ENCODE results near the gene SOX18. TPM values are rescaled to one million over a fixed set of nuclear protein-coding genes. Genes with fewer than 3 reads are reported as not detected.

The SOX18 gene
- total RNA-seq, 2 experiments from 2014 or later: 0.25 TPM

- Mint-ChIP-seq H3K27ac (peak overlapping the region; percentile 89), H3K9me3 (no peaks in the 10 kb centered on the region), H3K4me3 (peak overlapping the region; percentile 82), H3K27me3 (no peaks in the 10 kb centered on the region), H3K36me3 (ENCODE audit: low read depth) (peaks cover 5% of the 10 kb centered on the region), H3K4me1 (peaks cover 65% of the 10 kb centered on the region)
- POLR2A ChIA-PET: interaction anchor here (1.0 to 4.6 kb wide), 6 partner anchors 9 to 83 kb away, joined by 3 to 74 read pairs (median 4); partner anchors contain the start of genes LKAAEAR1, OPRL1, PRPF6 and RGS19
- CTCF ChIA-PET: no interaction called here
- no peak for DNase-seq
Measured at GRCh38 chr20:64064145-64064698, 14.8 kb upstream of the SOX18 start.

- peaks cover 64% of the 10 kb centered on the region for H3K4me1 Mint-ChIP-seq
- H3K36me3 Mint-ChIP-seq (ENCODE audit: low read depth): peaks cover 5% of the 10 kb centered on the region
- CTCF ChIA-PET: interaction anchor here (1.0 to 3.6 kb wide), 9 partner anchors 9 to 526 kb away, joined by 3 to 27 read pairs (median 4); partner anchors contain the start of genes OPRL1, PRPF6, RGS19 and SAMD10
- POLR2A ChIA-PET: interaction anchor here (1.0 to 4.6 kb wide), 11 partner anchors 9 to 107 kb away, joined by 3 to 74 read pairs (median 6); partner anchors contain the start of genes LKAAEAR1, OPRL1, PRPF6 and RGS19
- H3K9me3 Mint-ChIP-seq: no peaks in the 10 kb centered on the region
- H3K27ac Mint-ChIP-seq: peak overlapping the region; percentile 89
- H3K4me3 Mint-ChIP-seq: peak overlapping the region; percentile 82
- H3K27me3 Mint-ChIP-seq: no peaks in the 10 kb centered on the region
- no peak for DNase-seq
Measured at GRCh38 chr20:64063389-64064144, 14.1 kb upstream of the SOX18 start.

GRCh38 chr20:64062596-64063388 is 13.4 kb upstream of the SOX18 start, which contains the start of gene TCEA2:
Gene TCEA2 (plus strand): TSS chr20:64063198. CDS start chr20:64063313, 115 bp downstream.
- Mint-ChIP-seq H3K9me3 (no peaks in the 10 kb centered on the region), H3K4me1 (peaks cover 65% of the 10 kb centered on the region), H3K4me3 (peak within 1 kb of the TSS; percentile 82), H3K36me3 (ENCODE audit: low read depth) (peaks cover 5% of the 10 kb centered on the region), H3K27me3 (no peaks in the 10 kb centered on the region), H3K27ac (peak within 1 kb of the TSS; percentile 89)
- CTCF ChIA-PET: interaction anchor here (0.9 to 3.6 kb wide), 11 partner anchors 8 to 525 kb away, joined by 3 to 27 read pairs (median 3); partner anchors contain the start of genes OPRL1, PRPF6, RGS19 and SAMD10
- POLR2A ChIA-PET: interaction anchor here (1.1 to 1.9 kb wide), 8 partner anchors 9 to 326 kb away, joined by 3 to 14 read pairs (median 5); partner anchors contain the start of genes LIME1, RGS19, SAMD10 and UCKL1
- DNase-seq: peak; percentile 97

- H3K9me3 Mint-ChIP-seq: no peaks in the 10 kb centered on the region
- POLR2A ChIA-PET: interaction anchor here (1.1 to 1.9 kb wide), 8 partner anchors 9 to 326 kb away, joined by 3 to 14 read pairs (median 5); partner anchors contain the start of genes LIME1, RGS19, SAMD10 and UCKL1
- H3K27ac Mint-ChIP-seq: no peak overlapping the region
- H3K4me1 Mint-ChIP-seq: peaks cover 66% of the 10 kb centered on the region
- no peaks in the 10 kb centered on the region for H3K27me3 Mint-ChIP-seq
- DNase-seq: no peak
- peak overlapping the region; percentile 82 for H3K4me3 Mint-ChIP-seq
- CTCF ChIA-PET: interaction anchor here (0.9 to 3.6 kb wide), 11 partner anchors 8 to 524 kb away, joined by 3 to 27 read pairs (median 3); partner anchors contain the start of genes OPRL1, PRPF6, RGS19 and SAMD10
- H3K36me3 Mint-ChIP-seq (ENCODE audit: low read depth): peaks cover 5% of the 10 kb centered on the region
Measured at GRCh38 chr20:64062276-64062595, 12.8 kb upstream of the SOX18 start.

- no peaks in the 10 kb centered on the region for H3K36me3 Mint-ChIP-seq (ENCODE audit: low read depth)
- peak overlapping the region; percentile 73 for H3K4me3 Mint-ChIP-seq
- ChIA-PET POLR2A (interaction anchor here (3.0 kb wide), 1 partner anchor 20 kb away, joined by 12 read pairs; no protein-coding TSS in a partner anchor), CTCF (interaction anchor here (1.1 to 1.3 kb wide), 2 partner anchors 18 to 20 kb away, joined by 3 read pairs; no protein-coding TSS in a partner anchor)
- no peaks in the 10 kb centered on the region for H3K9me3 Mint-ChIP-seq
- DNase-seq: no peak
- no peak overlapping the region for H3K27ac Mint-ChIP-seq
- H3K27me3 Mint-ChIP-seq: peaks cover 2% of the 10 kb centered on the region
- peaks cover 44% of the 10 kb centered on the region for H3K4me1 Mint-ChIP-seq
Measured at GRCh38 chr20:64058536-64058935, 9.1 kb upstream of the SOX18 start.

- Mint-ChIP-seq H3K4me1 (peaks cover 44% of the 10 kb centered on the region), H3K4me3 (peak overlapping the region; percentile 73), H3K27ac (peak overlapping the region; percentile 75), H3K27me3 (peaks cover 7% of the 10 kb centered on the region), H3K36me3 (ENCODE audit: low read depth) (no peaks in the 10 kb centered on the region), H3K9me3 (no peaks in the 10 kb centered on the region)
- ChIA-PET POLR2A (interaction anchor here (1.0 to 3.0 kb wide), 2 partner anchors 16 to 19 kb away, joined by 4 to 12 read pairs; no protein-coding TSS in a partner anchor), CTCF (interaction anchor here (0.7 to 1.9 kb wide), 9 partner anchors 8 to 484 kb away, joined by 3 to 19 read pairs (median 3); partner anchors contain the start of genes OPRL1, PRPF6 and RGS19)
- DNase-seq: peak; percentile 86
Measured at GRCh38 chr20:64057628-64058498, 8.4 kb upstream of the SOX18 start.

GRCh38 chr20:64056889-64057627 is 7.6 kb upstream of the SOX18 start:
- no peaks in the 10 kb centered on the region for H3K36me3 Mint-ChIP-seq (ENCODE audit: low read depth)

GRCh38 chr20:64056639-64056888 is 7.1 kb upstream of the SOX18 start:
- no peaks in the 10 kb centered on the region for H3K36me3 Mint-ChIP-seq (ENCODE audit: low read depth)
- no peak overlapping the region for H3K4me3 Mint-ChIP-seq
- H3K27ac Mint-ChIP-seq: no peak overlapping the region
- POLR2A ChIA-PET: interaction anchor here (3.0 kb wide), 1 partner anchor 18 kb away, joined by 12 read pairs; no protein-coding TSS in a partner anchor
- no peaks in the 10 kb centered on the region for H3K9me3 Mint-ChIP-seq
- peaks cover 34% of the 10 kb centered on the region for H3K4me1 Mint-ChIP-seq
- peaks cover 11% of the 10 kb centered on the region for H3K27me3 Mint-ChIP-seq
- no peak for DNase-seq
- CTCF ChIA-PET: interaction anchor here (1.4 to 1.9 kb wide), 2 partner anchors 18 to 270 kb away, joined by 3 to 19 read pairs; no protein-coding TSS in a partner anchor

More at GRCh38 chr20:64056889-64057627, 7.6 kb upstream of the SOX18 start:
- Mint-ChIP-seq H3K4me3 (peak overlapping the region; percentile 73), H3K9me3 (no peaks in the 10 kb centered on the region), H3K27me3 (peaks cover 7% of the 10 kb centered on the region), H3K4me1 (peaks cover 37% of the 10 kb centered on the region), H3K27ac (peak overlapping the region; percentile 75)
- ChIA-PET CTCF (interaction anchor here (0.7 to 1.9 kb wide), 8 partner anchors 9 to 484 kb away, joined by 3 to 19 read pairs (median 4); partner anchors contain the start of genes OPRL1, PRPF6 and RGS19), POLR2A (interaction anchor here (1.0 to 3.0 kb wide), 2 partner anchors 15 to 18 kb away, joined by 4 to 12 read pairs; no protein-coding TSS in a partner anchor)
- peak; percentile 45 for DNase-seq

- H3K4me3 Mint-ChIP-seq: no peak overlapping the region
- DNase-seq: no peak
- peaks cover 13% of the 10 kb centered on the region for H3K27me3 Mint-ChIP-seq
- no peaks in the 10 kb centered on the region for H3K36me3 Mint-ChIP-seq (ENCODE audit: low read depth)
- peaks cover 34% of the 10 kb centered on the region for H3K4me1 Mint-ChIP-seq
- no peak overlapping the region for H3K27ac Mint-ChIP-seq
- POLR2A ChIA-PET: interaction anchor here (3.0 kb wide), 1 partner anchor 17 kb away, joined by 12 read pairs; no protein-coding TSS in a partner anchor
- no peaks in the 10 kb centered on the region for H3K9me3 Mint-ChIP-seq
- CTCF ChIA-PET: interaction anchor here (1.4 kb wide), 1 partner anchor 270 kb away, joined by 3 read pairs; no protein-coding TSS in a partner anchor
Measured at GRCh38 chr20:64055893-64056638, 6.6 kb upstream of the SOX18 start.

- POLR2A ChIA-PET: interaction anchor here (1.2 kb wide), 1 partner anchor 17 kb away, joined by 5 read pairs; no protein-coding TSS in a partner anchor
- peaks cover 34% of the 10 kb centered on the region for H3K4me1 Mint-ChIP-seq
- no peak for DNase-seq
- no peaks in the 10 kb centered on the region for H3K36me3 Mint-ChIP-seq (ENCODE audit: low read depth)
- peaks cover 19% of the 10 kb centered on the region for H3K27me3 Mint-ChIP-seq
- no peak overlapping the region for H3K4me3 Mint-ChIP-seq
- H3K27ac Mint-ChIP-seq: peak overlapping the region; percentile 56
- H3K9me3 Mint-ChIP-seq: no peaks in the 10 kb centered on the region
- CTCF ChIA-PET: interaction anchor here (1.4 to 2.8 kb wide), 2 partner anchors 17 to 74 kb away, joined by 5 to 11 read pairs; partner anchors contain the start of gene PRPF6
Measured at GRCh38 chr20:64055396-64055892, 6.0 kb upstream of the SOX18 start.
